Activated CD8-positive, alpha-beta memory T cell treated with anti-CD3 and anti-CD28 coated beads for 1 hour (primary cell): Measurements from ENCODE around the gene CCL19.

ENCODE experiments used
- DNase-seq, 2 donors: peaks; one replicate each; pipeline ENCODE4 v3.0.0-alpha.2; 2020; ENCODE audit warnings: low read depth in 1 of 2; ENCODE audit errors: extremely low read depth in 1 of 2

Gene CCL19

DNA sequence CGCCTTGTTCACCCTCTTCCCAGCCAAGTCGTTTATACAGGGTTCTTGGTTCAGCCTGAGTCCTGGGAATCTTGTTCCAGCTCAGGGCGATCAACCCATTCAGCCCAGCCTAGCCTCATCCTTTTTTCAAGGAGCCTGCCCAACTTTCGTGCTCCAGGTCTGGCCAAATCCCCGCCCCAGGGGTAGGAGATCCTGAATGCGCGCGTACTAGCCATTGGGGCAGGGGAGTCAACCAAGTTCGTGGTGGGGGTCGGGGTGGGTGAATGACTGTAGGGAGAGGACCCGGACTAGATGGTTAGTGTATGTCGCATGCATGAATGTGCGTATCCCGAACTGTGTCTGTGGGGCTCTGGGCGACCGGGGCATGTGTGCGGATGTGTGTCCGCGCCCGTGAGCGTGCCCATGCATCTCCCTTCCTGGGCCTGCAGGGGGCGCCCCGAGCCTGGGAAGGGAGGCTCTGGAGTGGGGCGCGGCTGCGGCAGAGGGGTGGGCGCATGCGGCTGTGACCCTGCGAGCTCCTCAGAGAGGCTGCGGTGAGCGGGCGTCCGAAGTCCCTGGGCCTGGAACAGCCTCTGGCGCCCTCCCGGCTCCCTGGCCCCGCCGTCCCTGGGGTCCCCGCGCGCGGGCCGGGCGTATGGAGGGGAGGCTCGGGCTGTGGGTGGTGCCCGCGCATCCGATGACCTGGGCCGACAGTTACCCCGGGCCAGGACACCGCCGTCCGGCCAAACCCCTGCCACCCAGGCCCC is 10.1 kb upstream of the CCL19 start:
- DNase-seq: peak; percentile 35 to 68

DNA sequence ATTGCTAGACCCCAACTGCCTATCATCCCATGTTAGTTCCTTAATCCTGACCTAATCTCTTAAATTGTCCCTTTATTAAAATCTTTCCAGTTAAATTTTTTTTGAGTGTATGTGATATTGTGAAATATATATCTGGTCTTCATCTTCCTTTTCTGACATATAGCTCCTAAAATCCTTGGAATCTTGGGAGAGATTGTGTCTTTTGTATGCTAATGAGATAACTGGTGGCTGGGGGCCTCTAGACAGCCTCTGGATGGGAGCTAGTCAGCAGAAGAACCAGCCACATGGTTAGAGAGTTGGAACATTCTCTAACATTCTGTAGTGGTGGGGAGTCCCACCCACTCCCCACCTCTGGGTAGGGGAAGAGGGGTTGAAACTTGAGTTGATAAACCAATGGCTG is 3.7 kb upstream of the CCL19 start:
- DNase-seq: no peak

DNA sequence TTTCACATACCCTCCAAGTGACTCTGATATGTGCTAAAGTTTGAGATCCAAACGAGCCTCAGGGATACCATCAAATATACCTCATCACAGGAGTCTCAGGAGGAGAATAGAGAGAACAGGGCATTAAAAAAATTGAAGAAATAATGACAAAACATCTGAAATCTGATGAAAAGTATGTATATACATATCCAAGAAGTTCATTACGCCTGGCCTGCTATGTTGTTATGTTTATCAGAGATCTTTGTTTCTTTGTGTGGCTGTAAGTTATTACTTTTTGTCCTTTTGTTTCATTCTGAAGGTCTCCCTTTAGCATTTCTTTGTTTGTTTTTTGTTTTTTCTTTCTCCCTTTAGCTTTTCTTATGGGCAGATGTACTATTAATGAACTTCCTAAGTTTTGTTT is 2.5 kb upstream of the CCL19 start:
- no peak for DNase-seq

DNA sequence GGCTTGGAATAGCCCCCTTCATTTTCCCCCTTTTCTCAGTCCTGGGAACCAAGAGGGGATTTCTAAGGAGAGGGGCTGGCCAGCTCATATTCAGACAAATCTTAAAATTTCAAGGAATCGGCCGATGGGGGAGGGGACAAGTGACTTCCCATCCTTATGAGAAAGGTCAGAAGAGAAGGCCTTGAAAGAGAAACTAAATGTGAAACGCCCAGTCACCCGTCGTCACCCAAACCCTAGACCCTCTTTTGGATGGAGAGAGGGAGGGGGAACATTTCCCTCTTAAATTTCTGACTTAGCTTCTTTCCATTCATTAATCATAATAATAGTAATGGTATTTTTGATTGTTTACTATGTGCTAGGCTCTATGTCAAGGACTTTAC is 850 bp upstream of the CCL19 start:
- no peak for DNase-seq

DNA sequence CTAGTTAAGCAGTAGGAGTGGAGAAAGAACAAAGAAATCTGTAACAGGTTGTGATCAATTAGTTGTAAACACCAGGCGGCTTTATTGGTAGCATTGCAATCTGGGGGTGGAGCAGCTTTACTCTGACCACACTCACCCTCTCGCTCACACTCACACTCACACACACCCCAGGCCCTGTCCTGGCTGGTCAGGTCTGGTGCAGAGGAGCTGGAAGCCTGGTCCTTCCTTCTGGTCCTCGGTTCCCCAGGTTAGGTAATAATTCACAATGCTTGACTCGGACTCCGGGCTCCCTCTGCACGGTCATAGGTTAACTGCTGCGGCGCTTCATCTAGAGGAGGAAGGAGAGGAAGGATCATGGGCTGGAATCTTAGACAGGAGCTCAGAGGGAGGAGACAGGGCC is 1.6 kb downstream of the CCL19 start:
- no peak for DNase-seq

DNA sequence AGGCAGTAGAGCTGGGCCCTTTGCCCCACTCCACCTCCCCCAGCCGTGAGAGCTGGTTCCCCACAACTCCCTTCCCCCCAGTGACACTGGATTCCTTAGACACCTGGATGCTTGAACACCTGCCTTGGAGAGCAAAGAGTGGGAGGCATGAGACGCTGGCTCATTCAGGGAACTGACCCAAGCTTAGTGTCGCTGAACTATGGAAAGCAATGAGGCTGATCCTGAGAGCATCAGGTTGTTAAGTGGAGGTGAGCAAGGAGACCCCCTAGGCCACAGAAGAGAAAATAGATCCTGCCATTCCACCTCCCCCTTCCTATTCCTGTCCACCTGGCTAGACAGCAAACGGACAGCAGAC is 2.0 kb downstream of the CCL19 start:
- DNase-seq: no peak

DNA sequence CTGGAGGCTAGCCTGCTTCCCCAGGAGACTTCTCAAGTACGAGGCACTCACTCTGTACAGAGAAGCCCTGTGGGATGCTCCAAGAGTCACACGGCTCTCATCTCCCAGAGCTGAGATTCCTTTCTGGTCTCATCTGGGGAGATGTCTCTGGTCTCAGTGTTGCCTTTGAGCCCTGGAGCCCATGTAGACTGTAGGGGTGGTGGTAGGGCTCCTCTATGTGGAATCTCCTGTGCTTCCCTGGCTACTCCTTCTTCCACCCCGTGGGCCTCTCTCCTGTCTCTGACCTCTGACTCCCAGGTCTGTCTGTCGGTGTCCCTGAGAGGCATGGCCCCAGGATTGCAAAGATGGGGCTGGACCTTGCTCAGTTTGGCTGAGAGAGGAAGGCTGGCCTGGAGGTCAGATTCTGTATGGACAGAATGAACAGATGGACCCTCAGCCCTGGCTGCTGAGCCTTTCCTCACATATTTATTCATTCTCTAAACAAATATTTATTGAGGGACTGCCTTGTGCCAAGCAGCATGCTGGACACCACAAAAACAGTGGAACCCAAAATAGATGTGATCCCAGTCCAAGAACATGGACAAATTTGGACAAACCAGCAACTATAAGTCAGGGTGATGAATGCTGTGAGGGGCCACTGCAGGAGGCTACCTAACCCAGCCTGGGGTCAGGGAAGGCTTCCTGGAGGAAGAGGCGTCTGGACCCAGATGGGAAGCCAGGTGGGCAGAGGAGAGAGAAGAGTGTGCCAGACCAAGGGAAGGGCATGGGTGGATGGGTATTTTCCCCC is 2.6 kb downstream of the CCL19 start:
- no peak for DNase-seq

DNA sequence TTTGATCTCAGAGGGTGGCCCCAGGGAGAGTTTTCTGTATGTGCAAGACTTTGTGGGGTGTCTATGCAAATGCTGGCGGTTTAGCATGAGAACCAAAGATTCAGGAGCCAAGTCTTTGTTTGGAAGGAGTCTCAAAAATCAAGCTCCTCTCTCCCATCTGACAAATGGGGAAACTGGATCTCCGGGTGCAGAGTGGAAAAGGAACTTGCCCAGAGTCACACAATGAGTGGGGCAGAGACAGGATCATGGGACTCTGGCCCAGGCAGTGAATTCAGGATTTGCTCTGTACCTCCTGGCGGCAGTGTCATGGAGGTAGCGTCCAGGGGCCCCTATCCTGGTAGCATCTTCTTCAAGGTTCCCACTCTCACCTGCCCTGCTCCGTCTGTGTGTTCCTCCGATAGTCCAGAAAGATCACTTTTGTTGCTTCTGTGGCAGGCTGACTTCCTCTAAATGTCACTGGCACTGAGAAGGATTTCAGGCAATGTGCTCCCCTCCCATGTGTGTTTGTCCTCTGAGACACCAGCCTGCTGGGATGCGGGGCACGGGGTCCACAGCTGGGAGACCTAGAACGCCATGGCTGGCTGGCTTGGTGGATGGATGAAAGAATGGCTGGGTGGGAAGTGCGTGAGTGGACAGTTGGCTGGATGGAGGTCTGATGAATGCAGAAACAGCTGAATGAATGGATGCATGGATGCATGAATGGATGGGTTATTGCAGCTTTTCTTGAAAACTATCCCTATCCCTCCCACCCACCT is 3.6 kb downstream of the CCL19 start:
- DNase-seq: no peak

DNA sequence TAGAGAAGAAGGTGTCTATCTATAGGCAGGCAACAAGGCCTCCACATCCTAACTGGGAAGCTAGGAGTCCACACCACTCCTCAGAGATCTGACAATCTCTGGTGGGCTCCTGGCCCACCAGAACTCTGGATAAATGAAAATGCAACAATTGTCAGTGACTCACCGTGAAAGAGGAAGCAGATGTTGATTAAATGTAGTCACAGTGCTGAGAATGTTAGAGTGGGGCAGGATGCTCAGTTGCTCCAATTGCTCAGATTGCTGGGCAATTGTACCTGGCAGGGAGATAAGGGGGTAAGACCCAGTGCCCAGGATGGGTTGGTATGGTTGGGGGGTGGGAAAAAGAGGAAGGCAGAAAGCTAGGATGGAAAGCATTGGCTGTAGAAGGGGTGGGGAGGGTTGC is 4.3 kb downstream of the CCL19 start:
- DNase-seq: no peak

DNA sequence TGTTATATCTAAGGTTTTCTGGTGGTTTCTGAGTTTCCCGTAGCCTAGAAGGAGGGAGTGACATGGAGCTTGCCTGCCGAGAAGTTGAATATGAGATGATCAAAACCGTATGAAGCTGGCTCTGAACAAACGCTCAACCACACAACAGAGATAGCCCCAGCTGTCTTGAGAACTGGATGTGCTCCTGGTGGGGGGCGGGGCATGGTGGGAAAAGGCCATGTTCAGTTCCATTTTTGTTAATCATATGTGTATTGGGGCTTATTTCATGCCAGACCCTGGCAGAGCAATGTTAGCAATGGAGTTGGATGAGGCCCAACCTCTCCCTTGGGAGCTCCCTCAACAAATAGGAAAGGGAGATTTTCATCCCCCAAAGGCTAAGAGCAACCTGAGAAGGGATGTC is 4.8 kb downstream of the CCL19 start:
- no peak for DNase-seq

DNA sequence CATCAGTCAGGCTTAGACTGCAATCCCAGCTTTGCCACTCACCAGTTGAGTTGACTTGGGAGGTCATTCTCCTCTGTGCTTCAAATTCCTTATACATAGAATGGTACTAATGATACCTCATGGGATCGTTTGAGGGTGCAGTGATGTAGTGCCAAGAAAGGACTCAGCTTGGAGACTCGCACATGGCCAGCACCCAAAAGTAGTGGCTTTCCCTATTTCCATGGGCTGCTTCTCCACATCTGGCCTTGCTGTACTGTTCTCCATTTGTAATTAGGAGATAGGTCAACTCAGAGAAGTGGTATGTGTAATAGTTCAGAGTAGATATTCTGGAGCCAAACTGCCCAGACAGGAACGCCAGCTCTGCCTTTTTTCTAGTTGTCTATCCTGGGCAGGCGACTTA is 5.5 kb downstream of the CCL19 start:
- DNase-seq: no peak

DNA sequence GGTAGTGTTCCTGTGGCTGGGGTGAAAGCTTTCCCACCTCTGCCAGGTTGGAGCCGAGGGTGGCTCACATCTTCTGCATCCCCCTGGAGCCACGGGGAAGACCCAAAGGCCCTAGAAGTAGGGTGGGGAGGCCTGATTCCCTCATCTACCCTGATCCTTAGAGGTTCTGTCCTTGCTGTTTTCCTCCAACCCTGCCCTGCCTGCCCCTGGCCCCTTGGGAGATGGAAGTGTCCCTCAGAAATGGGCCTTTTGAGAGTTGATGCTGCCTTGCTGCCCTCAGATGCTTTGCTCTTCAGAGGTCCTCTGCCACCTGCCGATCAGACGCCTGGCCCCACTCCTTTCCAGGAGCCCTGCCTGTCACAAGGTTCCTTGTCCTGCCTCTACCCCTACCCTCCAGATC is 6.3 kb downstream of the CCL19 start:
- DNase-seq: no peak

DNA sequence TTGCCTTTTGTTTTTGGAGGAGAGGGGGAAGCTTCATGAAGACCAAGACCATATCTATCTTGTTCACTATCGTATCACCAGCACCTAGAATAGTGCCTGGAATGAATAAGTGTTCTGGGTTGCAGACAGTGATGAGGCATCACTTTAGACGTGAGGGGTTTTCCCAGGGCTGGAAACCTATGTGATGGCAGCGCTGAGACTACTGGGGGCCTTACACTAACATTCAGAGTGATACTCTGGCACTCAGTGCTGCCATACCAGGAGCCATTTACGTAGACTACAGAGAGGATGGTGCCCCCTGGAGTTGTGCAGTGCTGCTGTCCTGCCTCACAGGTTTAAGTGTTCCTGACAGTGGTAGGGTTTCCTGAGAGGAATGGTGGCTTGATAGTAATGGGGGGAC is 6.9 kb downstream of the CCL19 start:
- DNase-seq: no peak

DNA sequence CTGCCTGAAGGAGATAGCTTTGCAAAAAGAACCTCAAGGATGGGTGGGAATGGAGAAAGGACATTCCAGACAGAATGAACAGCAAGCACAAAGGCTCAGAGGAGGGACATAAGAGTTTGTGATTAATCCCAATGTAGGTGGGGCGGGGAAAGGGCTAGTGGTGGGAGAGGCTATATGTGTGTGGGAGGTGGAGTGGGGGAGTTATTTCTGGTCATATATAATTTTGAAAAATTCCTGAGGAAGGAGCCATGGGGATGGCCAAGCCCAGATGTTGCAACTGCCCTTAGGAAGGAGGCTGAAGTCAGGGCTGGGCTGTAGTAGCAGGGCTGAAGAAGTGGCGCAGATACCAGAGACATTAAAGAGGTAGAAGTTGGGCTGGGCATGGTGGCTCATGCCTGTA is 15.2 kb downstream of the CCL19 start:
- DNase-seq: no peak

DNA sequence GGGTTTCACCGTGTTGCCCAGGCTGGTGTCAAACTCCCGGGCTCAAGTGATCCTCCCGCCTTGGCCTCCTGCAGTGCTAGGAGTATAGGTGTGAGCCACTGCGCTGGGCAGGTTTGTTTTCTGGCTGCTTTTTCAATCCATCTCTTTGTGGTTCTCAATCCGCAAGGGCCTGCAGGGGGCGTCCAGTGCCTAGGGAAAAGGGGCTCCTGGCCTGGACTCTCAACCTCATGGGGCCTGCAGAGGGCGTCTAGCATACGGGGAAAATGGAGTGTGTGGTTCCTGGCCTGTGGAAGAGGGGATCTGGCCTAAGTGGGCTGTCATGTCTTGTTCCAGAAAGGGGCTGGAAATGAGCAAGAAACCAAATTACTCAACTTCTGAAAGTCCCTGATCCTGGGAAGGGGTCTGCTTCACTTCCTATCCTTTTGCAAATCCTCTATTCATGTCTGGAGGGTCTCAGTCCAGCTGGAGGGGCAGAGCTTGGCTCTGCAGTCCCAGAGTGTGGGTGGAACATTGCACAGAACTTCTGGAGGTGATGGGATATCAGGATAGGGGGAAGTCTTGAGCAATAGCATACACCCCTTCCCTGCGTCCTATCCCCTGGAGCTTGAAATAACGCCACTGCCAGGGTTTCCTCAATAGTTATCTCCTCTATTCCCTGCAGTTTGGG is 15.9 kb downstream of the CCL19 start:
- peak in 1 of 2 donors; percentile 40 for DNase-seq

DNA sequence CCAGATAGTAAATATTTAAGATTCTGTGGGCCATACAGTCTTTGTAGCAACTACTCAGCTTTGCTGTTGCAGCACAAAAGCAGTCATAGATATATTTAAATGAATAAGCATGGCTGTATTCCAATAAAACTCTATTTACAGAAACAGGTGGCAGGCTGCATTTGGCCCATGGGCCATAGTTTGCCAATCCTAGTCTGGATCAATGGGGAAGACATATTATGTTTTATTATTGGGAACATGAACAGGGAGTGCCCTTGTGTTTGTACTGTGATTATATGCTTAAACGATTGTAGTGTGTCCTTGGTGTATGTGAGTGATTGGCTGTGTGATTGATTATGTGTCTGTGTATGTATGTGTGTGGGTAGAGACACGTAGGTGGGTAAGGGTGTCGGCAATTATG is 16.6 kb downstream of the CCL19 start:
- DNase-seq: no peak

DNA sequence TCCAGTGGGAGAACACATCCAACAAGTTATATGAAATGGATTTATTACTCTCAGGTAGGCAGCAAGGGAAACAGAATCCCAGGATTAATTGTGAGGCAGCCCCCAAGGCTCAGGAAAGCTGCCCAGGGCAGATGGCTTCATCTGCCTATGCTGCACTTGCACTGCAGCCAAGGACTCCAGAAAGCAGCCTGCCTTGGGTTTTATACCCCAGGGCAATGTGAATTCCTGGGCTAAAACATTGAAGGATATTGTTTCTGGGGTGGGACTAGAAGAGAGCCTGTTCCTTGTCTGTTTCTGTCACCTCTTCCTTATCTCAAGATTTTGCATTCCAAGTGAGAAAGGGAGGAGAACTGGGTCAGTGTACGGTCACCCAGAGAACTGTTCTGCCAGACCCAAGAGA is 19.8 kb downstream of the CCL19 start:
- no peak for DNase-seq

DNA sequence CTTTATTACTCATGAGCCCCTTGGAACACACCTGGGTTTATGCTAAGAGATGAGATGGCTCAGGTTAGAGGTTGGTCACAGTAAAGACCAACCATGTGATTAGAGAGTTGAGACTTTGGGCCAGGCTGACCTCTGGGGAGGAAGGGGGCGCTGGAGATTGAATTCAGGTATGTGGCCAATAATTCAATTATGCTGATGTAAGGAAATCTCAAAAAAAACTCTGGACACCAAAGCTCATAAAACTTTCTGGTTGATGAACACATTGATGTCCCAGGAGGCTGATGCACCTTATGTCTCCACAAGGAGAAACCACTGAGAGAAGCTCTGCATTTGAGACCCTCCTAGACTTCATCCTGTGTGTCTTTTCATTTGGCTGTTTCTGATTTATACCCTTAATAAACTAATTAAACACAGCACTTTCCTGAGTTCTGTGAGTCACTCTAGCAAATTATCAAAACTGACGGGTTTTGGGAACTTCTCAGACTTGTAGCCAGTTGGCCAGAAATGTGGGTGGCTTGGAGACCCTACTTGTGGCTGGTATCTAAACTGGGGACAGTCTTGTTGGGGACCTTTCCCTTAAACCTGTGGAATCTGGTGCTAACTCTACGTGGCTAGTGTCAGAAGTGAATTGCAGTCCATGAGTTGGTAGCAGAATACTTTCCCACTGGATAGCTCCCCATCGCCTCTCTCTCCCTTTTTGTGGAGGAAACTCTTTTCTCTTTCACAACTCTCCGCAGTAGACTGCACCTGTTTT is 21.1 kb downstream of the CCL19 start:
- no peak for DNase-seq

DNA sequence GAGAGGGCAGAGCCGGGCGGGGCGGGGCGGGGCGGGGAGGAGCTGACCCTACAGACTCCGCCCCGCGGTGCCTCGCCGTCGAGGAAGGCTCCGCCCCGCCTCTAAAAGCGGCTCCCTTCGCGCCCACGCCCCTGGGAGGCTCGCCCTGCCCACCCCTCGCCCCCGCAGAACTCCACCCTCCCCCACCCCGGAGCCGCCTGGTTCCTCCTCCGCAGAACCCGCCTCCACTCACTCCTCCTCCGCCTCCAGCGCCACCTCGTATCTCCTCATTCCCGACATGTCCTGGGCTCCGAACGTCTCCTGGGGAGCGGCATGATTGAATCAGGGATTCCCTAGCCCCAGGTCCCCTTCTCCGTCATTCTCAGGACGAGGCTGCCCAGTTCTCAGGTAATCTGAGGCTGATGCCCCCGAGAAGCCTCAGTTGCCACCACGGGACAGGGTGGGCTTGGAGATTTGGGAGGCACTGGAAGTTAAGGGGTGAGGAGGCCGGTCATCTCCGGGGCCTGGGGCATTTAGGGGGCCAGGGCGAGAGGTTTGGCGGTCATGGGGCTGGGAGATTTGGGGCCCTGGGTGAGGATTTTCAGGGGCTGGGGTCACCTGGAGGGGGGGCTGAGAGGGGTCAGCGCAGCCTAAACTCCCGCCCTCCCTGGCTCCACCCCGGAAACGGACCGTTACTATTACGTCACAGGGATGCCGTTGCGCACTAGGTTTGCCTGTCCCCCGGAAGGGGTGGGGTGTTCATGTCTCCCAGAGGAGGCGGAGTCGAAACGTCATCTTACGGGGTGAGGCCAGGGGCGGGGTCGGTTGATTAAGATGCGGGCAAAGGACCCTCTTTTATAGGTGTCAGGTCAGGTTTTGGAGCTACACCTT is 25.5 kb downstream of the CCL19 start:
- DNase-seq: peak; percentile 74 to 81

DNA sequence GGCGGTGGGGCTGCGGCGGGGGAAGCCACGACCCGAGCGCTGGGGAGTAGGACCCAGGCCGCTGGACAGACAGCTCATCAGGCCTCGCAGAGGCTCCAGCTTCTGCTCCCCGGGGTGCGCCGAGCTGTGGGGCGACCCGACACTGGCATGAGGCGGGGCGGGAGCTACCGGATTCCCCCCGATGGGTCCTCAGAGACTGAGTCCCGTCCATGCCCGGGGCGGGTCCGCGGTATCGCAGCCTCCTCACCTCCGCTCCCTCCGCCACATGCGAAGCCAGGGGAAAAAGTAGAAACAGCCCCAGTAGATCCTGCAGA is 26.1 kb downstream of the CCL19 start:
- no peak for DNase-seq
